ENCODE results near the gene CHCHD6.

Gene CHCHD6

GRCh38 chr3:126913524-126913923, 209.5 kb downstream of the CHCHD6 start:
- Mint-ChIP-seq H3K9me3 (no peaks in the 10 kb centered on the region), H3K4me3 (no peak overlapping the region), H3K4me1 (peaks cover 33% of the 10 kb centered on the region), H3K36me3 (ENCODE audit: low read depth) (peaks cover 18% of the 10 kb centered on the region), H3K27ac (no peak overlapping the region), H3K27me3 (ENCODE audit: low read depth, poor library complexity) (no peaks in the 10 kb centered on the region)
- TF ChIP-seq, protein P1, sequence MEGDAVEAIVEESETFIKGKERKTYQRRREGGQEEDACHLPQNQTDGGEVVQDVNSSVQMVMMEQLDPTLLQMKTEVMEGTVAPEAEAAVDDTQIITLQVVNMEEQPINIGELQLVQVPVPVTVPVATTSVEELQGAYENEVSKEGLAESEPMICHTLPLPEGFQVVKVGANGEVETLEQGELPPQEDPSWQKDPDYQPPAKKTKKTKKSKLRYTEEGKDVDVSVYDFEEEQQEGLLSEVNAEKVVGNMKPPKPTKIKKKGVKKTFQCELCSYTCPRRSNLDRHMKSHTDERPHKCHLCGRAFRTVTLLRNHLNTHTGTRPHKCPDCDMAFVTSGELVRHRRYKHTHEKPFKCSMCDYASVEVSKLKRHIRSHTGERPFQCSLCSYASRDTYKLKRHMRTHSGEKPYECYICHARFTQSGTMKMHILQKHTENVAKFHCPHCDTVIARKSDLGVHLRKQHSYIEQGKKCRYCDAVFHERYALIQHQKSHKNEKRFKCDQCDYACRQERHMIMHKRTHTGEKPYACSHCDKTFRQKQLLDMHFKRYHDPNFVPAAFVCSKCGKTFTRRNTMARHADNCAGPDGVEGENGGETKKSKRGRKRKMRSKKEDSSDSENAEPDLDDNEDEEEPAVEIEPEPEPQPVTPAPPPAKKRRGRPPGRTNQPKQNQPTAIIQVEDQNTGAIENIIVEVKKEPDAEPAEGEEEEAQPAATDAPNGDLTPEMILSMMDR (IDR thresholded peaks at IDR 0.05): no peak
- DNase-seq: no peak

- Mint-ChIP-seq H3K4me3 (no peak overlapping the region), H3K27ac (no peak overlapping the region), H3K27me3 (ENCODE audit: low read depth, poor library complexity) (no peaks in the 10 kb centered on the region), H3K36me3 (ENCODE audit: low read depth) (peaks cover 22% of the 10 kb centered on the region), H3K4me1 (peaks cover 26% of the 10 kb centered on the region), H3K9me3 (peaks cover 4% of the 10 kb centered on the region)
- DNase-seq: no peak
- TF ChIP-seq, protein P1 (IDR thresholded peaks at IDR 0.05): no peak
Observed at GRCh38 chr3:126914226-126914625, 210.2 kb downstream of the CHCHD6 start.

DNA sequence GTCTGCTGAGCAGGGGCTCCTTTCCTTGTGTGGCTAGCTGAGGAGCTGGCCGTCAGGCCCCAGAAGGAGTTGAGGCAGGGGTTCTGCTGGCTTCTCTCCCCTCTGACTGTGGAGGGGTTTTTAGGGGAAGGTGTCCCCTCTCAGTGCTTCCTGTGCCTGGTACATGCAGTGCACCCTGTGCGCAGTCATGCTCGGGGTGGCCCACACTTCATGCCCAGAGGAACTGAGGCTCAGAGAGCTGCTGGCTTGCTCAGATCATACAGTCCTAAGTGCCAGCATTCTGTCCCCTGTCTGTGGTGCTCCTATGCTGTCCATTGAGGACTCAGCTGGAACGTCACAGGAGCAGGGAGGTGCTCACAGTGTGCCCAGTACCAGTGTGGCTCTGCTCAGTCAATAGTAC, 211.0 kb downstream of the CHCHD6 start:
- H3K9me3 Mint-ChIP-seq: peaks cover 9% of the 10 kb centered on the region
- H3K36me3 Mint-ChIP-seq (ENCODE audit: low read depth): peaks cover 28% of the 10 kb centered on the region
- no peak overlapping the region for H3K4me3 Mint-ChIP-seq
- TF ChIP-seq, protein P1 (IDR thresholded peaks at IDR 0.05): no peak
- H3K4me1 Mint-ChIP-seq: peaks cover 18% of the 10 kb centered on the region
- H3K27ac Mint-ChIP-seq: no peak overlapping the region
- DNase-seq: no peak
- no peaks in the 10 kb centered on the region for H3K27me3 Mint-ChIP-seq (ENCODE audit: low read depth, poor library complexity)

- H3K27ac Mint-ChIP-seq: no peak overlapping the region
- peaks cover 18% of the 10 kb centered on the region for H3K9me3 Mint-ChIP-seq
- peaks cover 38% of the 10 kb centered on the region for H3K36me3 Mint-ChIP-seq (ENCODE audit: low read depth)
- DNase-seq: no peak
- H3K4me3 Mint-ChIP-seq: no peak overlapping the region
- peaks cover 6% of the 10 kb centered on the region for H3K4me1 Mint-ChIP-seq
- H3K27me3 Mint-ChIP-seq (ENCODE audit: low read depth, poor library complexity): no peaks in the 10 kb centered on the region
- TF ChIP-seq, protein P1 (IDR thresholded peaks at IDR 0.05): no peak
Observed at GRCh38 chr3:126916546-126916945, 212.5 kb downstream of the CHCHD6 start.

DNA sequence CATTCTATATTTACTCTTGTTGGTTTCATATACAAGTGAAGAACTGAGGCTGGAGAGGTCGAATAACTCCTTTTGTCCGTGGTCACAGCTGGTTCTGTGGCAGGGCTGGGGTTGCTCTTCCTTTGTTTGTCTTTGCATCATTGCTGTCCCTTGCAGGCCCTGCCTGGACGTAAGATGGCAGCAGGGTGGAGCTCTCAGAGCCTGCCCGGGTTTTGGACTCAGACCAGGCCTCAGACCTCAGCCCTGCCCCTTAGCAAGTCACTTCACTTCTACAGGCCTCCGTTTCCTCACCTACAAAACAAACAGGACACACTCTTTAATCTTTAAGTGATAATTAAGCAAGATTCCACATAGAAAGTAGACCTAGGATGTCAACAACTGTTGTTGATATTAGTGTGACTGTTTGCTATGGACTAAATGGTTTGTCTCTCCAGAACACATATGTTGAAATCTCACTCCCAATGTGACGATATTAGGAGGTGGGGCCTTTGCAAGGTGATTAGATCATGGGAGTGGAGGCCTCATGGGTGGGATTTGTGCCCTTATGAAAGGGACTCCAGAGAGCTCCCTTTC, 213.3 kb downstream of the CHCHD6 start:
- no peak overlapping the region for H3K27ac Mint-ChIP-seq

More for the DNA sequence above, 213.3 kb downstream of the CHCHD6 start:
- H3K4me1 Mint-ChIP-seq: no peaks in the 10 kb centered on the region
- DNase-seq: no peak
- peaks cover 38% of the 10 kb centered on the region for H3K36me3 Mint-ChIP-seq (ENCODE audit: low read depth)
- H3K4me3 Mint-ChIP-seq: no peak overlapping the region
- H3K27me3 Mint-ChIP-seq (ENCODE audit: low read depth, poor library complexity): no peaks in the 10 kb centered on the region
- TF ChIP-seq, protein P1 (IDR thresholded peaks at IDR 0.05): no peak
- peaks cover 18% of the 10 kb centered on the region for H3K9me3 Mint-ChIP-seq

All from nephron progenitor cell (in vitro differentiated cells).